GM12801 (cell line): ENCODE measurements around the gene ARL1.

ENCODE experiments used
- CTCF ChIP-seq: IDR thresholded peaks from one replicate; pipeline ENCODE4 v1.5.1; 2011; ENCODE audit warnings: control low read depth; ENCODE audit not compliant: insufficient read length; ENCODE audit errors: extremely low read depth

ARL1 gene

GRCh38 chr12:101407436-101408345, at the start of gene ARL1:
Gene ARL1, minus strand, starts transcription at chr12:101407772. Its CDS starts 127 bp downstream, at chr12:101407645.
- no peak for TF ChIP-seq CTCF

DNA sequence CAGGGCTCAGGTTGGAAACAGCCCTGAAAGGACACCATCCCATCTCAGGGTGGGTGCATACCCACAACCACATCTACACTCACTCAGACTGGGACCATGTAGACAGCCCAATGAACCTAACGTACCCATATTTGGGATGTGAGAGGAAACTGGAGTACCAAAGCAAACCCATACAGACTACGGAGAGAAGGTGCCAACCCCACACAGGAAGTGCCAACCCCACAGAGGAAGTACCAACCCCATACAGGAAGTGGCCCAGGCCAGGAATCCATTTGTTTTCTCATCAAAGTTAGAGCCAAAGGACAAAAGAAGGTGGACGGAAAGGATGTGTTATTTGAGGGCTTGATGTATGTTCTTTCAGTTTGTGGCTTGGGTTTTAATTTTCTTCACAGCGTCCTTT, 48.1 kb upstream of the ARL1 start:
- no peak for TF ChIP-seq CTCF

DNA sequence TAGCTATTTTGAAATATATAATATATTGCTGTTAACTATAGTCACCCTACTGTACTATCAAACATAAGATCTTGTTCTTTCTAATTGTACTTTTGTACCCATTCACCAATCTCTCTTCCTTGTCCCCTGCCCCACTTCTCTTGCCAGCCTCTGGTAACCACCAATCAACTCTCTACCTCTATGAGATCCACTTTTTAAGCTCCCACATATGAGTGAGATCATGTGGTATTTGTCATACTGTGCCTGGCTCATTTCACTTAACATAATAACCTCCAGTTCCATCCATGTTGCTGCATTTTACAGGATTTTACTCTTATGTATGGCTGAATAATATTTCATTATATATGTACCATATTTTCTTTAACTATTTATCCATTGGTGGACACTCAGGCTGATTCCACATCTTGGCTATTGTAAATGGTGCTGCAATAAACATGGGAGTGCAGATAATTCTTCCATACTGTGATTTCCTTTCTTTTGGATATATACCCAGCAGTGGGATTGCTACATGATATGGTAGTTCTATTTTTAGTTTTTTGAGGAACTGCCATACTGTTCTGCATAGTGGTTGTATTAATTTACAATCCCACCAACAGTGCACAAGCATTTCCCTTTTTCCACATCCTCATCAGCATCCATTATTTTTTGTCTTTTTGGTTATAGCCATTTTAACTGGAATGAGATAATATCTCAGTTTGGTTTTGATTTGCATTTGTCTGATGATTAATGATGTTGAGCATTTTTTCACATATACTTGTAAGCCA, 34.1 kb upstream of the ARL1 start:
- TF ChIP-seq CTCF, result no peak

DNA sequence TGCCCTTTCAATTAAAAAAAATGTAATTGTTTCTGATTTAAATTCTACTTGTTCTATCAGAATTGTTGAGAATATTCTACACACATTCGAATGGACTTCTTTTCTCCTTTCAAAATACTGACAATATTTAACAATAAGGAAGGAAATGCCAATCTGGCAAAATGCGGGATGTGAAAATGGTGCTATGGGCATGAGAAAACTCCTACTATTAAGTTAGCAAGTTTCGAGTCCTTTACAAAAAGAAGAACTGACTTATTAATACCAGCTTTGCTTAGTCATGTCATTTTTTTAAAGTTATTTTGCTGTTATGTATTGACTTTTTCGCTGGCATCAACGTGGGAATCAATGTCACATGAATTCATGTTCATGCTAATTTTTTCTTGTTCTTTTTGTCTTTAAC, 31.7 kb upstream of the ARL1 start:
- TF ChIP-seq CTCF, result no peak

GRCh38 chr12:101436136-101436535, 28.6 kb upstream of the ARL1 start:
- TF ChIP-seq CTCF, result no peak

GRCh38 chr12:101430456-101430855, 22.9 kb upstream of the ARL1 start:
- TF ChIP-seq CTCF, result no peak

GRCh38 chr12:101424620-101425019, 17.0 kb upstream of the ARL1 start:
- TF ChIP-seq CTCF, result no peak
